A549 treated with ZK216348 at 1 μM for 4 hours (cell line): ENCODE measurements around the gene PKD2L2. TPM values are rescaled to one million over a fixed set of nuclear protein-coding genes. Genes with fewer than 3 reads are reported as not detected.

ENCODE experiments used
- total RNA-seq: library from RNA; stranded (reverse); fragments of 200-300 nt; extraction: Qiagen RNA extraction; gene quantifications from 5 replicates; pipeline ENCODE4 v1.2.3, GENCODE V29; 2022; ENCODE audit warnings: low read depth

PKD2L2 gene
- total RNA-seq = not detected in 5 replicates

GRCh38 chr5:137888863-137889759 is at the start of gene PKD2L2:
Gene PKD2L2, plus strand, starts transcription at chr5:137889457. Its CDS starts 35 bp downstream, at chr5:137889492.

GRCh38 chr5:137867664-137868063 is 21.6 kb upstream of the PKD2L2 start, which contains the start of gene MYOT:
Gene MYOT, plus strand, starts transcription at chr5:137867860. Its CDS starts 2,792 bp downstream, at chr5:137870652.

Other genes with a start within 250 kb of the PKD2L2 start
- gene KLHL3, start 153.4 kb upstream of the PKD2L2 start, total RNA-seq = 0.12 to 0.38 TPM (median 0.28 TPM) in 5 replicates
- gene HNRNPA0, start 135.1 kb upstream of the PKD2L2 start, total RNA-seq = 40.0 to 56.4 TPM (median 52.1 TPM) in 5 replicates
- gene MYOT, start 21.6 kb upstream of the PKD2L2 start, total RNA-seq = not detected in 5 replicates
- 11.5 to 14.9 TPM (median 13.0 TPM) in 5 replicates for gene FAM13B, start 143.6 kb downstream of the PKD2L2 start, total RNA-seq
- not detected in 5 replicates for gene WNT8A, start 194.6 kb downstream of the PKD2L2 start, total RNA-seq
- not detected in 5 replicates for gene NME5, start 250.0 kb downstream of the PKD2L2 start, total RNA-seq